ENCODE data around the gene SERPINB2. TPM values are rescaled to one million over a fixed set of nuclear protein-coding genes. Genes with fewer than 3 reads are reported as not detected.

Gene SERPINB2
- total RNA-seq, 1 donor from 2014 or later, result 1.7 TPM

DNA sequence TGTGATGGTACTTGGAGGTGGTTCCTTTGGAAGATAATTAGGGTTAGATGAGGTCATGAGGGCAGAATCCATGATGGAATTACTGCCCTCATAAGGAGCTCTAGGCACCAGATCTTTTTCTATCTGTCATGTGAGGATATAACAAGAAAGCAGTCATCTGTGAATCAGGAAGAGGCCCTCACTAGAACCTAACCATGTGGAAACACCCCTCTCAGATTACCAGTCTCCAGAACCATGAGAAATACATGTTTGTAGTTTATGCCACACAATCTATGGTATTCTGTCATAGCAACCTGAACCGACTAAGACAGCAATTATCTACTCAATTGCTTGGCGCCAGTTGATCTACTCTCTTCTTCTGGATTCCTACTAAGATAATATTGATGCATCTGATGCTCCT is 17.9 kb downstream of the SERPINB2 start:
- Histone ChIP-seq H3K79me2 (ENCODE audit: insufficient read depth, low read length) (no peaks in the 10 kb centered on the region), H3K9ac (ENCODE audit: low read length) (no peak overlapping the region), H2AFZ (ENCODE audit: low read depth, low read length) (no peak overlapping the region), H3K4me1 (ENCODE audit: insufficient read depth, low read length) (no peaks in the 10 kb centered on the region), H3K4me2 (ENCODE audit: low read length) (no peak overlapping the region), H3K27ac (ENCODE audit: low read depth, low read length) (no peak overlapping the region), H4K20me1 (ENCODE audit: insufficient read depth, low read length) (no peaks in the 10 kb centered on the region), H3K27me3 (ENCODE audit: insufficient read depth, low read length) (no peaks in the 10 kb centered on the region), H3K9me3 (ENCODE audit: insufficient read depth, low read depth, low read length) (no peaks in the 10 kb centered on the region), H3K36me3 (ENCODE audit: insufficient read depth, low read length) (no peaks in the 10 kb centered on the region), H3K4me3 (ENCODE audit: insufficient read depth, low read depth, low read length) (no peak overlapping the region)
- Mint-ChIP-seq H3K27ac (ENCODE audit: unreplicated experiment) (no peak overlapping the region), H3K4me3 (ENCODE audit: unreplicated experiment) (no peak overlapping the region), H3K36me3 (ENCODE audit: low read depth, unreplicated experiment) (no peaks in the 10 kb centered on the region), H3K4me1 (ENCODE audit: low read depth, unreplicated experiment) (no peaks in the 10 kb centered on the region), H3K9me3 (ENCODE audit: unreplicated experiment) (peaks cover 2% of the 10 kb centered on the region), H3K27me3 (ENCODE audit: low read depth, unreplicated experiment) (no peaks in the 10 kb centered on the region)
- DNase-seq (ENCODE audit: low read depth) (no peak), FAIRE-seq (no peak)
- no peak for TF ChIP-seq EZH2 (IDR thresholded peaks at IDR 0.05; ENCODE audit: insufficient read depth, low read length)
- TF ChIP-seq CTCF (IDR thresholded peaks at IDR 0.05; ENCODE audit: insufficient read depth, low read depth, low read length), result no peak

DNA sequence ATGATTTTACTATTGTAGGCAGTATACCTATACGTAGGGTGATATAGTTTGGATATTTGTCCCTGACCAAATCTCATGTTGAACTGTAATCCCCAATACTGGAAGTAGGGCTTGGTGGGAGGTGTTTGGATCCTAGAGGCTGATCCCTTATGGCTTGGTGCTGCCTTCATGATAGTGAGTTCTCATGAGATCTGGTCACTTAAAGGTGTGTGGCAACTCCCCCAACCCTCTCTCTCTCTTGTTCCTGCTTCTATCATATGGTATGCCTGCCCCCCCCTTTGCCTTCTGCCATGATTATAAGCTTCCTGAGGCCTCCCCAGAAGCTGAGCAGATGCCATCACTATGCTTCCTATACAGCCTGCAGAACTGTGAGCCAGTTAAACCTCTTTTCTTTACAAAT is 18.6 kb downstream of the SERPINB2 start:
- Mint-ChIP-seq H3K27ac (ENCODE audit: unreplicated experiment) (no peak overlapping the region), H3K4me3 (ENCODE audit: unreplicated experiment) (no peak overlapping the region), H3K27me3 (ENCODE audit: low read depth, unreplicated experiment) (no peaks in the 10 kb centered on the region), H3K36me3 (ENCODE audit: low read depth, unreplicated experiment) (no peaks in the 10 kb centered on the region), H3K9me3 (ENCODE audit: unreplicated experiment) (peaks cover 2% of the 10 kb centered on the region), H3K4me1 (ENCODE audit: low read depth, unreplicated experiment) (no peaks in the 10 kb centered on the region)
- TF ChIP-seq CTCF (IDR thresholded peaks at IDR 0.05; ENCODE audit: insufficient read depth, low read depth, low read length), result no peak
- TF ChIP-seq EZH2 (IDR thresholded peaks at IDR 0.05; ENCODE audit: insufficient read depth, low read length), result no peak
- FAIRE-seq, result no peak
- no peaks in the 10 kb centered on the region for H3K36me3 ChIP-seq (ENCODE audit: insufficient read depth, low read length)
- no peaks in the 10 kb centered on the region for H3K9me3 ChIP-seq (ENCODE audit: insufficient read depth, low read depth, low read length)
- H3K9ac ChIP-seq (ENCODE audit: low read length), result no peak overlapping the region
- H3K4me2 ChIP-seq (ENCODE audit: low read length), result no peak overlapping the region
- H3K27ac ChIP-seq (ENCODE audit: low read depth, low read length), result no peak overlapping the region
- H3K79me2 ChIP-seq (ENCODE audit: insufficient read depth, low read length), result no peaks in the 10 kb centered on the region
- no peaks in the 10 kb centered on the region for H3K27me3 ChIP-seq (ENCODE audit: insufficient read depth, low read length)
- no peak overlapping the region for H2AFZ ChIP-seq (ENCODE audit: low read depth, low read length)
- H4K20me1 ChIP-seq (ENCODE audit: insufficient read depth, low read length), result no peaks in the 10 kb centered on the region
- no peak for DNase-seq (ENCODE audit: low read depth)
- no peak overlapping the region for H3K4me3 ChIP-seq (ENCODE audit: insufficient read depth, low read depth, low read length)
- no peaks in the 10 kb centered on the region for H3K4me1 ChIP-seq (ENCODE audit: insufficient read depth, low read length)

DNA sequence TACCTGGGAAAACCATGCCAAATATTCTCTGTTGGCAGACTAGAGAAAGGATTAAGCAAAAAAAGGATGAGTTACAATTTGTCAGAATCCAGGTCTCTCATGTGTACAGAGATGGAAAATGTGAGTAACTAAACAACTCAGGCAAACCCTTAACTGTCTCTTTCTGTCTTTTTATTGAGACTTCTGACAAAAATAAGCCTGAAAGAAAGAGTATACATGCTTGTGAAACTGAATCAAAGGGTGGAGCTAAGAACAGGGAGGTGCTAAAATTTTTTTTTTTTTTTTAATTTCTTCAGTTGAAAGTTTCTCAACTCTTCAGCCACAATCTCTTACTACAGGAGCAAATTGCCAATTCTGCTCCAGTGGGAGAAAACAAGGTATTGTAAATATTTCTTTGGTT is 20.2 kb downstream of the SERPINB2 start, which contains the start of gene SERPINB10:
TSS of gene SERPINB10 (plus strand) at position 295 of the 400 bp plus-strand sequence. CDS start 7,553 bp downstream, outside the sequence.
- Mint-ChIP-seq H3K4me1 (ENCODE audit: low read depth, unreplicated experiment) (no peaks in the 10 kb centered on the region), H3K27ac (ENCODE audit: unreplicated experiment) (no peak within 1 kb of the TSS), H3K27me3 (ENCODE audit: low read depth, unreplicated experiment) (no peaks in the 10 kb centered on the region), H3K9me3 (ENCODE audit: unreplicated experiment) (peaks cover 2% of the 10 kb centered on the region), H3K4me3 (ENCODE audit: unreplicated experiment) (no peak within 1 kb of the TSS), H3K36me3 (ENCODE audit: low read depth, unreplicated experiment) (no peaks in the 10 kb centered on the region)
- FAIRE-seq, result no peak
- H3K4me1 ChIP-seq (ENCODE audit: insufficient read depth, low read length), result no peaks in the 10 kb centered on the region
- DNase-seq (ENCODE audit: low read depth), result no peak
- H3K9me3 ChIP-seq (ENCODE audit: insufficient read depth, low read depth, low read length), result no peaks in the 10 kb centered on the region
- no peak within 1 kb of the TSS for H3K4me3 ChIP-seq (ENCODE audit: insufficient read depth, low read depth, low read length)
- no peaks in the 10 kb centered on the region for H3K36me3 ChIP-seq (ENCODE audit: insufficient read depth, low read length)
- TF ChIP-seq CTCF (IDR thresholded peaks at IDR 0.05; ENCODE audit: insufficient read depth, low read depth, low read length), result no peak
- TF ChIP-seq EZH2 (IDR thresholded peaks at IDR 0.05; ENCODE audit: insufficient read depth, low read length), result no peak
- H3K27ac ChIP-seq (ENCODE audit: low read depth, low read length), result no peak within 1 kb of the TSS
- no peak within 1 kb of the TSS for H3K9ac ChIP-seq (ENCODE audit: low read length)
- H4K20me1 ChIP-seq (ENCODE audit: insufficient read depth, low read length), result no peaks in the 10 kb centered on the region
- H2AFZ ChIP-seq (ENCODE audit: low read depth, low read length), result no peak within 1 kb of the TSS
- no peak within 1 kb of the TSS for H3K4me2 ChIP-seq (ENCODE audit: low read length)
- no peaks in the 10 kb centered on the region for H3K27me3 ChIP-seq (ENCODE audit: insufficient read depth, low read length)
- H3K79me2 ChIP-seq (ENCODE audit: insufficient read depth, low read length), result no peaks in the 10 kb centered on the region

Data from astrocyte (in vitro differentiated cells and primary cell).